Measurements from ENCODE around the gene AVL9.
"Not testable (repeated sequence)": the region's sequence is repeated elsewhere in the genome, so short reads cannot be mapped to it uniquely, and the experiment has no call there.

AVL9 gene

GRCh38 chr7:32462451-32462850 is 32.8 kb upstream of the AVL9 start:
- H3K4me3 ChIP-seq (ENCODE audit: low read depth, low read length), result no peak overlapping the region
- TF ChIP-seq CTCF (IDR thresholded peaks at IDR 0.05; ENCODE audit: low read depth, low read length, missing control alignments), result no peak
- in situ Hi-C loops (cut with HindIII; ENCODE audit: low sequenced_read_pairs), result no loop called here
- no peak for DNase-seq (ENCODE audit: low read depth)

- no peak overlapping the region for H3K4me3 ChIP-seq (ENCODE audit: low read depth, low read length)
- in situ Hi-C loops (cut with HindIII; ENCODE audit: low sequenced_read_pairs), result no loop called here
- no peak for DNase-seq (ENCODE audit: low read depth)
- TF ChIP-seq CTCF (IDR thresholded peaks at IDR 0.05; ENCODE audit: low read depth, low read length, missing control alignments), result no peak
Observed at GRCh38 chr7:32462977-32463376, 32.3 kb upstream of the AVL9 start.

DNA sequence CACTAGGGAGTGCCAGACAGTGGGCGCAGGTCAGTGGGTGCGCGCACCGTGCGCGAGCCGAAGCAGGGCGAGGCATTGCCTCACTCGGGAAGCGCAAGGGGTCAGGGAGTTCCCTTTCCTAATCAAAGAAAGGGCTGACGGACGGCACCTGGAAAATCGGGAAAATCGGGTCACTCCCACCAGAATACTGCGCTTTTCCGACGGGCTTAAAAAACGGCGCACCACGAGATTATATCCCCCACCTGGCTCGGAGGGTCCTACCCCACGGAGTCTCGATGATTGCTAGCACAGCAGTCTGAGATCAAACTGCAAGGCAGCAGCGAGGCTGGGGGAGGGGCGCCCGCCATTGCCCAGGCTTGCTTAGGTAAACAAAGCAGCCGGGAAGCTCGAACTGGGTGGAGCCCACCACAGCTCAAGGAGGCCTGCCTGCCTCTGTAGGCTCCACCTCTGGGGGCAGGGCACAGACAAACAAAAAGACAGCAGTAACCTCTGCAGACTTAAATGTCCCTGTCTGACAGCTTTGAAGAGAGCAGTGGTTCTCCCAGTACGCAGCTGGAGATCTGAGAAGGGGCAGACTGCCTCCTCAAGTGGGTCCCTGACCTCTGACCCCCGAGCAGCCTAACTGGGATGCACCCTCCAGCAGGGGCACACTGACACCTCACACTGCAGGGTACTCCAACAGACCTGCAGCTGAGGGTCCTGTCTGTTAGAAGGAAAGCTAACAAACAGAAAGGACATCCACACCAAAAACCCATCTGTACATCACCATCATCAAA is 30.5 kb upstream of the AVL9 start:
- DNase-seq (ENCODE audit: low read depth); H3K4me3 ChIP-seq (ENCODE audit: low read depth, low read length); in situ Hi-C loops (cut with HindIII; ENCODE audit: low sequenced_read_pairs): not testable (repeated sequence)

DNA sequence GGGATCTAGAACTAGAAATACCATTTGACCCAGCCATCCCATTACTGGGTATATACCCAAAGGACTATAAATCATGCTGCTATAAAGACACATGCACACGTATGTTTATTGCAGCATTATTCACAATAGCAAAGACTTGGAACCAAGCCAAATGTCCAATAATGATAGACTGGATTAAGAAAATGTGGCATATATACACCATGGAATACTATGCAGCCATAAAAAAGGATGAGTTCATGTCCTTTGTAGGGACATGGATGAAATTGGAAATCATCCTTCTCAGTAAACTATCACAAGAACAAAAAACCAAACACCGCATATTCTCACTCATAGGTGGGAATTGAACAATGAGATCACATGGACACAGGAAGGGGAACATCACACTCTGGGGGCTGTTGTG is 25.3 kb upstream of the AVL9 start:
- in situ Hi-C loops (cut with HindIII; ENCODE audit: low sequenced_read_pairs), result not testable (repeated sequence)

DNA sequence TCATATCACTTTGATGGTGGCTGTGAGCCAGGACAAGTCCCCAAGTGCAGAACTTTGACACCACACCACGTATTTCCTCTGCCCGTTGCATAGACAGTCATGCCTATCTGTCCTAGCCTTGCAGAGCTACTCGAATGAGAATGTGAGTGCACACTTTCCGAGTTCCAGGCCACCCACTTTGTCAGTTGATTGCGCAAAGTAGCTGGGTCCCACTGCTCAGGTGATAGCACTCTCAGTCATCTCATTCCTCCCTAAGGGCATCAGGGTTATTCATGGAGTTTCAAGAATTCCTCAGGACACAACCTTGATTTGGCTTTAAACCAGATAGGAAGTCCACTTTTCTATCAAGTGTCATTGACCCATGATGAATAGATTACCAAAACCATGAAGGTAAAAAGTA is 24.4 kb upstream of the AVL9 start:
- TF ChIP-seq CTCF (IDR thresholded peaks at IDR 0.05; ENCODE audit: low read depth, low read length, missing control alignments), result no peak
- in situ Hi-C loops (cut with HindIII; ENCODE audit: low sequenced_read_pairs), result no loop called here
- H3K4me3 ChIP-seq (ENCODE audit: low read depth, low read length), result no peak overlapping the region
- no peak for DNase-seq (ENCODE audit: low read depth)

More for the DNA sequence above, 25.3 kb upstream of the AVL9 start:
- H3K4me3 ChIP-seq (ENCODE audit: low read depth, low read length); DNase-seq (ENCODE audit: low read depth): not testable (repeated sequence)

GRCh38 chr7:32472015-32472414 is 23.3 kb upstream of the AVL9 start:
- in situ Hi-C loops (cut with HindIII; ENCODE audit: low sequenced_read_pairs), result no loop called here
- DNase-seq (ENCODE audit: low read depth), result no peak
- no peak for TF ChIP-seq CTCF (IDR thresholded peaks at IDR 0.05; ENCODE audit: low read depth, low read length, missing control alignments)
- no peak overlapping the region for H3K4me3 ChIP-seq (ENCODE audit: low read depth, low read length)

DNA sequence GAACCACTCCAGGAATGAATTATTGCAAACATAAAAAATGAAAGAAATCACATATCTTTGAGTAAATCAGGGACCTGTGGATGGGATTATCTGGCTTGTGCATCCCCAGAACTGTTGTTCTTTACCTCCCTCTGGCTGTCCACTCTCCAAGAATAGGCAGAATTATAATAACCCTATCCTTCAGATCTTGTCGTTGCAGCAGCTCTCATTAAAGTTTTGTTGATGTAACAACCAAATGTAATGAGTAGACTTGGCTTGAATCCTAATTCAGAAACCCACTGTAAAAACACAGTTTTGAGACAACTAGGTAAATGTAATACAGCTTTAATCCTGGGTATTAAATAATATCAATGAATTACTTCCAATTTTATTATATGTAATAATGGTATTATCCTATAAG is 21.3 kb upstream of the AVL9 start:
- in situ Hi-C loops (cut with HindIII; ENCODE audit: low sequenced_read_pairs), result no loop called here
- TF ChIP-seq CTCF (IDR thresholded peaks at IDR 0.05; ENCODE audit: low read depth, low read length, missing control alignments), result no peak

More for the DNA sequence above, 21.3 kb upstream of the AVL9 start:
- H3K4me3 ChIP-seq (ENCODE audit: low read depth, low read length), result no peak overlapping the region
- no peak for DNase-seq (ENCODE audit: low read depth)
